HCT116 (cell line): ENCODE results near the gene TBC1D22B.

Source experiments
- POLR2A ChIP-seq: IDR thresholded peaks from 2 replicates; pipeline ENCODE4 v1.7.0; 2011; ENCODE audit warnings: borderline replicate concordance; ENCODE audit not compliant: insufficient read depth, insufficient read length; ENCODE audit errors: extremely low read depth
- POLR2AphosphoS5 ChIP-seq: IDR thresholded peaks from 2 replicates; pipeline ENCODE4 v1.6.1; 2011; ENCODE audit warnings: mild to moderate bottlenecking, low read depth, low read length, moderate library complexity

DNA sequence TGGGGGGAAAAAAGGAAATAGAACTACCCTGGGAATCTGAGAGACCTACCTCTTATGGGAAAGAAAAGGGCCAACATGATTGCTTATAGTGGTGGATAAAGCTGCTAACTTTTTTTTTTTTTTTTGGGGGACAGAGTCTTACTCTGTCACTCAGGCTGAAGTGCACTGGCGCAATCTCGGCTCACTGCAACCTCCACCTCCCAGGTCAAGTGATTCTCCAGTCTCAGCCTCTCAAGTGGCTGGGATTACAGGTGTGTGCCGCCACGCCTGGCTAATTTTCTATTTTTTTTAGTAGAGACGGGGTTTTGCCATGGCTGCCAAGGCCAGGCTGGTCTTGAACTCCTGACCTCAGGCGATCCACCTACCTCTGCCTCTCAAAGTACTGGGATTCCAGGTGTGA is 39.5 kb upstream of the TBC1D22B start:
- TF ChIP-seq POLR2A (no peak), POLR2AphosphoS5 (no peak)
